SK-N-SH (cell line): ENCODE results near the gene CDAN1.

ENCODE experiments used
- EP300 ChIP-seq, 2 experiments: IDR thresholded peaks; 2 replicates each; pipeline versions ENCODE4 v1.4.0 to v1.6.1; 2012; ENCODE audit warnings: borderline replicate concordance in 1 of 2, low read depth in 1 of 2, low read length in 1 of 2
- TAF1 ChIP-seq: IDR thresholded peaks from 2 replicates; pipeline ENCODE4 v1.6.1; 2012; ENCODE audit warnings: low read depth, mild to moderate bottlenecking, low read length, moderate library complexity, borderline replicate concordance

GRCh38 chr15:42681119-42681518 lies 55.8 kb downstream of the CDAN1 start:
- TF ChIP-seq TAF1, result no peak
- TF ChIP-seq EP300 (IDR thresholded peaks at IDR 0.05; ENCODE audit: borderline replicate concordance in 1 of 2, low read depth in 1 of 2, low read length in 1 of 2), result no peak
